NOMO-1 (cell line): ENCODE data around the gene MX1.

Source experiments
- DNase-seq, 2 experiments: peaks; one replicate each; lab custom pipeline; 2025; ENCODE audit not compliant: unreplicated experiment in 2 of 2; lab: John Stamatoyannopoulos, UW

Gene MX1, protein sequence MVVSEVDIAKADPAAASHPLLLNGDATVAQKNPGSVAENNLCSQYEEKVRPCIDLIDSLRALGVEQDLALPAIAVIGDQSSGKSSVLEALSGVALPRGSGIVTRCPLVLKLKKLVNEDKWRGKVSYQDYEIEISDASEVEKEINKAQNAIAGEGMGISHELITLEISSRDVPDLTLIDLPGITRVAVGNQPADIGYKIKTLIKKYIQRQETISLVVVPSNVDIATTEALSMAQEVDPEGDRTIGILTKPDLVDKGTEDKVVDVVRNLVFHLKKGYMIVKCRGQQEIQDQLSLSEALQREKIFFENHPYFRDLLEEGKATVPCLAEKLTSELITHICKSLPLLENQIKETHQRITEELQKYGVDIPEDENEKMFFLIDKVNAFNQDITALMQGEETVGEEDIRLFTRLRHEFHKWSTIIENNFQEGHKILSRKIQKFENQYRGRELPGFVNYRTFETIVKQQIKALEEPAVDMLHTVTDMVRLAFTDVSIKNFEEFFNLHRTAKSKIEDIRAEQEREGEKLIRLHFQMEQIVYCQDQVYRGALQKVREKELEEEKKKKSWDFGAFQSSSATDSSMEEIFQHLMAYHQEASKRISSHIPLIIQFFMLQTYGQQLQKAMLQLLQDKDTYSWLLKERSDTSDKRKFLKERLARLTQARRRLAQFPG

DNA sequence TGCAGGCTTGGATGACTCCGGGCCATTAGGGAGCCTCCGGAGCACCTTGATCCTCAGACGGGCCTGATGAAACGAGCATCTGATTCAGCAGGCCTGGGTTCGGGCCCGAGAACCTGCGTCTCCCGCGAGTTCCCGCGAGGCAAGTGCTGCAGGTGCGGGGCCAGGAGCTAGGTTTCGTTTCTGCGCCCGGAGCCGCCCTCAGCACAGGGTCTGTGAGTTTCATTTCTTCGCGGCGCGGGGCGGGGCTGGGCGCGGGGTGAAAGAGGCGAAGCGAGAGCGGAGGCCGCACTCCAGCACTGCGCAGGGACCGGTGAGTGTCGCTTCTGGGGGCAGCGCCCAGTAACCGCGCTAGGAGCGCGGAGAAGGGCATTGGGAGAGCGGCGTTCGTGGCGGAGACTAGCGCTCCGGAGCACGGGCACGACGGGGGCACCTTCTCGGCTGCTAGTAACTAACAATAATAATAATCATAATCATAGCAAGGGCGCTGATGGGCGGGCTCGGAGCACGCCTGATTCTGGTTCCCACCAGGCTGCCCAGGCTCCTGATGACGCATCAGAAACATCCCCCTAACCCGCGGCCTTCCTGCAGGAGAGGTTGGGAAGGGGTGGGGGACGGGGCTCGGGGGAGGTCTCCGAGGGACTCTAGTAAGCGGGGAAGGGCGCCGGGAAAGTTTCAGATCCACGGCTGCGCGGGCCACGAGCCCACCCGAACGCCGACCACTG lies at the start of gene MX1:
TSS of gene MX1 (plus strand) at position 286 of the 722 bp plus-strand sequence. CDS start 5,832 bp downstream, outside the sequence.
- peak; percentile 47 to 53 for DNase-seq

DNA sequence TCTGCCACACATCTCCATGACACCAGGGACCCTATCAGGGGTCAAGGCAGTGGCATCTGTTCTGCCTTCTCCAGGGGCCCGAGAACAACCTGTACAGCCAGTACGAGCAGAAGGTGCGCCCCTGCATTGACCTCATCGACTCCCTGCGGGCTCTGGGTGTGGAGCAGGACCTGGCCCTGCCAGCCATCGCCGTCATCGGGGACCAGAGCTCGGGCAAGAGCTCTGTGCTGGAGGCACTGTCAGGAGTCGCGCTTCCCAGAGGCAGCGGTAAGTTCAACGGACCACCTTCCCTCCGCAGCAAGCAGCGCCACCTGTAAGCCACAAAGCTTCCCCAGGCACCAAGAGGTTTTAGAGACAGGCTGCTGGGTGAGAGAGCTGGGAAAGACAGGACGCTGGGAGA lies 48.3 kb upstream of the MX1 start:
- no peak for DNase-seq

DNA sequence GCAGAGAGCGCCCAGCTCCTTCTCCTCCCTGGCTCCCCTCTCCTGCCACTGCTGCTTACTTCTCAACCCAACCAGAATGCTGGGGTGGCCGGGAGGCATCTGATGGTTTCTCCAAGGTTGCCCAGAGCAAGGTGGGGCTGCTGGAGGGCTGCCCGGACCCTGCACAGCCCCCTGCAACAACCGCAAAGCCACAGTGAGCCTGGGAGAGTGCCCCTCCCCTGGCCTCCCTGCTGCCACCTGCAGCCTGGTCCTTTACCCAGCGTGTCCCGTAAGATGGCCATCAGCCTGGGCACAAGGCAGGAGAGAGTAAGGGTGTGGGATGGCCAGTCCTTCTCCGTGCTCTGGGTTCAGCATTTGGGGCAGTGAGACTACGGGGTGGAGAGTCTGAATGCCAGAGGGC lies 47.2 kb upstream of the MX1 start:
- no peak for DNase-seq

DNA sequence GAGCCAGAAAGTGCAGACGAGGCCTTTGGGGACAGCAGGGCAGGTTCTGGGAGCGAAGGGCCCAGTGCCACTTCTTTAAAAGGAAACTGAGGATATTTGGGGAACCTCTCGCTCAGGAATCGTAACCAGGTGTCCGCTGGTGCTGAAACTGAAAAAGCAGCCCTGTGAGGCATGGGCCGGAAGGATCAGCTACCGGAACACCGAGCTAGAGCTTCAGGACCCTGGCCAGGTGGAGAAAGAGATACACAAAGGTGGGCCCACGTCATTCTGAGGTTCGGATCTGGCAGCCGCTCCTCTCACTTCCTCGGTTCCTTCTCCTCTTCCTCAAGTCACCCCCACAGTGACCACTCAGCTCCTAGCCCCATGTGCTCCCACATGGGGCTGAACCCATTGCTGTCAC lies 46.1 kb upstream of the MX1 start:
- DNase-seq = no peak

DNA sequence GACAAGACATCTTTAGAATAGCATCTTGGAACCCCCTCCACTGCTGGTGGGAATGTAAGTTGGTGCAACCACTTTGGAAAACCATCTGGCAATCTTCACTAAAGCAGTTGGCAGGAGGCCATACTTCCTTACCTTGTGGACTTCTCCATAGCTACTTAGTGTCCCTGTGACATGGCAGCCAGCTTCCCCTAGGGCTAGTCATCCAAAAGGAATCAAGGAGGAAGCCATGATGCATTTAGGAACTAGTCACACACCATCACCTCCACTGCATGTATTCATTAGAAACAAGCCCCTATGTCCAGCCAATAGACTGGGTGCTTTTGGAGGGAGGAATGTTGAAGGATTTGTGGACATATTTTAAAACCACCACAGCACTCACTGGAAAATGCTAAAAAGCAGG lies 44.3 kb upstream of the MX1 start:
- DNase-seq = no peak

DNA sequence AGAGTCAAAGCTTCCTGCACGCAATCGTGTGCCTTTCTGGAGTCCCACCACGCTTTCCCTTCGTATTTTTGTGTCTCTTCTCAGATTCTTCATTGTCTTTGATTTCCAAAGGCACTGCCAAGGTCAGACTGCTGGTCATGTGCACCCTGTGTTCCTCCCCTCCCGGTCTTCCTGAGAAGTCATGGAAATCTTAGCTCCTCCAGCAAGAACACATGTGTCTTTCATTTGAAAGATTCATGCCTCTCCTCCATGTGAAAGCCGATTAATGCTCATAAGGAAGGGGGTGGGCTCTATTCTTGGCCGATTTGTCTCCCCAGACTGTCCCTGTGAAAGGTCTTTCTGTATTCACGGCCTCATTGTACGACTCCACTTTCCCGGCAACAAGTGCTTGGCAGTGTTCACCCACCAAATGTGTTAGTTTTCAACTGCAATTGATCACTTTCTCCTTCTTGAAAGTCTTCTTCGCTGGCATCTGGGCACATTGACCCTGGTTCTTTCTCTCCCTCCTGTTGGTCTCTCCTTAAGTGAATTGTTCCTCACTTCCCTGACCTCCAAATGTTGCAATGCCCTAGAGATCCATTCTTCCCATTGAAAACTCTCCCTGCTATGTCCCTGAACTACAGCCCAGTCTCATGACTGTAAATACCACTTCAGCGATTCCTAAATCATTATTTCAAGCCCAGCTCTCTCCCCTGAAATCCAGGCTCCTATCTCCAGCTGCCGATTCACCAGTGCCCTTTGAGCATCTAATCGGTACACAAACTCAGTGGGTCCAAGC lies 38.8 kb upstream of the MX1 start:
- DNase-seq = no peak

DNA sequence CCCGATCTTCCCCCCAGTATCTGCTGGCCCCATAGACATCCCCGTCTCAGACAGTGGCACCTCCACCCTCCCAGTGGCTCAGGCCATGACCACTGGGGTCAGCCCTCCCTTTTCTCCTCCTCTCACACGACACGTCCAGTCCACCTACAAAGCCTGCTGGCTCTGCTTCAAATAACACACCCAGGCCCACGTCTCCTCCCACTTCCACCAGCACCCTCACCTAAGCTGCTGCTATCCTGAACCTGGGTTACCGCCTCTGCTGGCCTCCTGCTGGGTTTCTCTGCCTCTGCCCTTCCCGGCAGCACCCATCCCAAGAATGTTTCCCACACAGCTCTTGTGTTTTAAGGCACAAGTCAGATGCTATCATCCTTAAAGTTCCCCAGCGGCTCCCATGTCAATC lies 38.2 kb upstream of the MX1 start:
- DNase-seq = no peak

DNA sequence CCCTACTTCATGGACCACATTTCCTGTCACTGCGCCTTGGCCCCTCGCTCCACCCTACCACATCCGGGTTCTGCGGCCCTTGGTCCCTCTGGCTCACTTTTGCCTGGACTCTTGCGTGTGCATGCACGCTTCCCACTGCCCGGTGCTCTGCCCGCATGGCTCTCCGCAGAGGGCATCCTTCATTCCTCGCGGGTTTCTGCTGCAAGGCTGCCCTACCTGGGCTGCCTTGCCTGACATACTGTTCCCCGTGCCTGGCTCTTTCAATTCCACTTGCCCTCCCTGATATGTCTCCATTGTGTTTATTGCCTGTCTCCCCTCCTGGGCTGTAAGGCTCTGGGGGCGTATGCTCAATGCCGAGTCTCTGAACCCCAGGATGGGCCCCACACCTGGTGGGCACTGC lies 37.8 kb upstream of the MX1 start:
- DNase-seq = no peak

DNA sequence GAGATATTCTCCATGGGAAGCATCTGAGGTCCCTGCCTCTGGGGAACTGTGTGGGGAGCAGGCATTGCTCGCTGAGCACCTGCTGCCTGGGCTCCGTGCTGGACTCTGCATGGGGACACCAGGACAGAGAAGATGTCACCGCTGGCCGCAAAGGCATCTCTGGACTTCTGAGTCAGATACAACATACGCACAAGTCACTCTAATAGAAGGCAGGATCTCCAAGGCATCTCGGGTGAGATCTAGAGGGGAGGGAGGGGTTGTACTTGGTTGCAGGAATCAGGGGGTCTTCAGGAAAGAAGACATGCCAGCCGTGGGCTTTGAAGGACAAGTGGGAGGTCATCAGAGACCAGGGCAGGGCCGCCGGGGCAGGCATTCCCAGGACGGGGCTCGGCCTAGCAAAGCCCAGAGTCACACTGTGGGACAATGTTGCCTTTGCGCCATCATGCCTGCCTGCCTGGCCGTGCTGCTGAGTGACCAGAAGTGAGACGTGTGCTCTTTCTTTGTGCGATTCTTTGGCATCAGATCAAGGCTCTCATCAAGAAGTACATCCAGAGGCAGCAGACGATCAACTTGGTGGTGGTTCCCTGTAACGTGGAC lies 35.9 kb upstream of the MX1 start:
- DNase-seq = no peak

DNA sequence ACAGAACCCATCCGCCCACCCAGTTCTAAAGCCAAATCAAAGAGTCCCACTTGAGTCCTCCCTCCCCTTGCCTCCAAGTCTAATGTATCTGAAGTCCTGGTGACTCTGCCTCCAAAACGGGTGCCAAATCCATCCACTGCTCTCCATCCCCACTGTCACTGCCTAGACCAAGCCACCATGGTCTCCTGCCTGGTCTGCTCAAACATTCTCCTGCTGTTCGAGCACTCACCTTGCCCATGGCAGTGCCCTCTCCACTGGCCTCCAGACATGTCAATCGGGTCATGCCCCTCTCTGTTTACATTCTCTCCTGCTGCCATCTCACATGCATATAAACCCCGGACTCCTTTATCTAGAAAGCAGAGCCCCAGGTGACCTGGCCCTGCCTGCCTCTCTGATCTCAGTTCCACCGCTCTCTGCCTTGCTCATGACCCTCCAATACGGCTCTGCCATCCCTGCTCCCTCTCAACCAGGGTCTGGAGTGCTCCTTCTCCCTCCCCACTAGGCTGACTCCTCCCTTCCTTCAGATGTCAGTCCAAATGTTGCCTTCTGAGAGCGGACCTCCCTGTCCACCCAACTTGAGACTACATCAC lies 32.1 kb upstream of the MX1 start:
- no peak for DNase-seq

DNA sequence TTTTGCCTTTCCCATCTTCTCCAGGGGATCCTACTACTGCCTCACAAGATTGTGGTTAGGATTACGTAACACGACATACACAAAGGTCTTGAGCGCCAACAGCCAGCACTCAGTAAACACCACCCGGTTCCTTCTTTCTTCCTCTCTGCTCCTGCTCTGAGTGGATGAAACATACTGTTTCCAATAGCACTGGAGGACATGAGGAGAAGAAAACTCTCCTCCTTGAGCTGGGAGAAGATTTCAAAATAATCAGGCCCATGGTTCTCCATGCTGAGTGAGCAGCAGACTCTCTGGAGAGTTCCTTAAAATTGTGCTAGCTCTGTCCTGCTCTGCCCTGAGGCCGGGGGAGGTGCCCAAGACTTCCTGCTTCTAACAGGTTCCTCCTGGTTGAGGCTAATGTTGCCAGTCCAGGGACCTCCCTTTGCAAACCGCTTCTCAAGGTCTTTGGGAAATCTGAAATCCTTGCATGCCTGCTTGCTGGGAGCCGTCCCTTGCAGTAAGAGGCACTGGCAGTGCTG lies 29.4 kb upstream of the MX1 start:
- peak; percentile 66 to 75 for DNase-seq

DNA sequence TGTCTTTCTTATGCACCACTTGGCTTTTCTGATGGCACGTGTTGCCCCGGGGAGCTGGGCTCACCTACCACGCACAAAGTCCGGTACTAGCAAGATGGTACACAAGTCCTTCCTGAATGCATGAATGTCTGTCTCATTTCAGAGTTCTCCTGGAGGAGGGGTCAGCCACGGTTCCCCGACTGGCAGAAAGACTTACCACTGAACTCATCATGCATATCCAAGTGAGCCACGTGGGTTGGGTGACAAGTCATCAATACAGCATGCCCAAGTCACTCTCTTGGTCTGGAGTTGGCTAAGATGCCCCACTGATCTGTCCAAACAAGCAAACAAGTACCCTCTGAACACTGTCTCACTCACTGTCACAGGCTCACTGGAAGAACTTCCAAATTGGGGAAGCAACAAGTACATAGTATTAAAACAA lies 28.6 kb upstream of the MX1 start:
- DNase-seq = peak in 1 of 2 experiments; percentile 17

DNA sequence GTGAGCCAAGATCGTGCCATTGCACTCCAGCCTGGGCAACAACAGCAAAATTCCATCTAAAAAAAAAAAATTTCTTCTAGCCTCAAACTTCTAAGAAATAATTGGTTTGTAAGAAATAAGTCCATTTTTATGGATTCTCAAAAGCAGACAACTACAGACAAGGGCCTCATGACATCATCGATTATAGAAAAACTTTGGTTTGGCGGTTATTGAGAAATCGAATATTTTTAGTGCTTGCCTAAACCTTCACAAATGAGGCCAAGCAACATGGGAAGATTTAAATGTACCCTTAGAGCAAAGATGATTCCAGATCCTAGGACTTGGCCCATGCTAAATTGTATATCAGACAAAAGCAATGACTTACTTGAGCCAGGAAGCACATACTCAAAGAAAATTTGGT lies 27.8 kb upstream of the MX1 start:
- peak in 1 of 2 experiments; percentile 2 for DNase-seq

DNA sequence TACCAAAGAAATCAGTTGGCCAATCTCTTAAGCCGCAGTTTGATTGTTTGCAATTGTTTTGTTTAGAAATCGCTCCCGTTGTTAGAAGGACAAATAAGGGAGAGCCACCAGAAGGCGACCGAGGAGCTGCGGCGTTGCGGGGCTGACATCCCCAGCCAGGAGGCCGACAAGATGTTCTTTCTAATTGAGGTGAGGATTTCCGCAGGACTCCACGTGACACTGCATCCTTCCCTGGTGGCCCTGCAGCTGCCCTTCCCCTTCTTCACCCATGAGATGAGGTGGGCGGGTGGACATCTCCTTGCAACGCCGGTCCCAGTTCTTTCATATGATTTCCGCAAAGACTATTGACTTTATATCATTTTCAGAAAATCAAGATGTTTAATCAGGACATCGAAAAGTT lies 27.2 kb upstream of the MX1 start:
- no peak for DNase-seq

DNA sequence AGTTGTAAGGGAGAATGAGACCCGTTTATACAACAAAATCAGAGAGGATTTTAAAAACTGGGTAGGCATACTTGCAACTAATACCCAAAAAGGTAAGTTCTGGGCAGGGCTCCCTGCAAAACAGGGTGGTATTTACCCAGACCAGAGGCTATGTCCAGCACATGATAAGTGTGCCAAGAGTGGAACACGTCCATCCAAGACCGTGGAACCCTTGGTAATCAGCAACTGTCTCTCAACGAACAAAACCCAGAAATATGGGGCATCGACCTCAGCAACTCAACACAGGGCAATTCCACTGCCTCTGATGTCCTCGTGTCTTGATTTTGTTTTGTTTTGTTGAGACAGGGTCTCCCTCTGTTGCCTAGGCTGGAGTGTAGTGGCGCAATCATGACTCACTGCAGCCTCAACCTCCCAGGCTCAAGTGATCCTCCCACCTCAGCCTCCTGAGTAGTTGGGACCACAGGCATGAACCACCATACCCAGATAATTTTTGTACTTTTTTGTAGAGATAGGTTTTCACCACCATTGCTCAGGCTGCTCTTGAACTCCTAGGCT lies 26.7 kb upstream of the MX1 start:
- DNase-seq = no peak

DNA sequence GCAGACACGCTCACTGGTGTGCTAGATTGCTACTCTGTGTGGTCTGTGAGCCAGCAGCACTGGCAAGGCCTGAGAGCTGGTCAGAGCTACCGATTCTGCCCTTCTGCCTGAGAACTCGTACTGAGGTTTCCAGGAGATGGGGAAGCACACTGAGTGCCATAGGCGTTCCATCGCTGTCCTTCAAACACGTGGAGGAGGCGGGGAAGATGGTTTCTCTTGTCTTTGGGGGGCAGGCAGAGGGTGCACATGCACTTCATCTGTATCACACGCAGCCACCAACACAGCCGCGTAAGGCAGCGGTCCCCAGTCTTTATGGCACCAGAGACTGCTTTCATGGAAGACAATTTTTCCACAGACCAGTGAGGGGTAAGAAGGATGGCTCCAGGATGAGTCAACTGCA lies 23.8 kb upstream of the MX1 start:
- DNase-seq = no peak

DNA sequence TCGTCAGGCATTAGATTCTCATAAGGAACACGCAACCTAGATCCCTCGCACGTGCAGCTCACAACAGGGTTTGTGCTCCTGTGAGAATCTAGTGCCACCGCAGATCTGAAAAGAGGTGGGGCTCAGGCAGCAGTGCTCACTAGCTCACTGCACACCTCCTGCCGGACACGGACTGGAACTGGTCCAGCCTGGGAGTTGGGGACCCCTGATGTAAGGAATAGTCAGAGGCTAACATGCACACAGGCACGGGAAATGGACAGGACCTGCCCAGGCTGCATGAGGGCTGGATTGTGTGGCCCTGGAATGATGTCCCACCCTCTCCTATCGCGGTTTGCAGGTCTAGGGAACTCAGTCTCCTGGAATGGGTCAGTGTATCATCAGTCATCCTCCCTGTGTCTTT lies 23.2 kb upstream of the MX1 start:
- no peak for DNase-seq

DNA sequence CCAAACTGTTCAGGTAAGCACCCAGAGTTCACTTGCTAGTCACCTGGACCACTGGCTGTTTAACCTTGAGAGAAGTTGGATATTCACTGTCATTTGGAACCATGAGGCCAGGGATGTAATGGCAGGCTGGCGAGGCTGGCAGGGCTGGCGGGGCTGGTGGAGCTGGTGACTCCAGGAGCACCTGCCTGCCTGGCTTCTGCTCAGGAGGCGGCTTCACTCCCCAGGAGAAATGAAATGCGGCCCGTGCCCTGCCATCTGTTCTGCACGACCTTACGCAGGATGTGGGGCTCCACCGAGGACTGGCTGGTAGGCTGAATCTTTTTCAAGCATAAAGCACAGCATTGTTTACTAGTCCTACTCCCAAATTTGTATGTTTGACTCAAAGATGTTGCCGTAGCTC lies 22.7 kb upstream of the MX1 start:
- no peak for DNase-seq

DNA sequence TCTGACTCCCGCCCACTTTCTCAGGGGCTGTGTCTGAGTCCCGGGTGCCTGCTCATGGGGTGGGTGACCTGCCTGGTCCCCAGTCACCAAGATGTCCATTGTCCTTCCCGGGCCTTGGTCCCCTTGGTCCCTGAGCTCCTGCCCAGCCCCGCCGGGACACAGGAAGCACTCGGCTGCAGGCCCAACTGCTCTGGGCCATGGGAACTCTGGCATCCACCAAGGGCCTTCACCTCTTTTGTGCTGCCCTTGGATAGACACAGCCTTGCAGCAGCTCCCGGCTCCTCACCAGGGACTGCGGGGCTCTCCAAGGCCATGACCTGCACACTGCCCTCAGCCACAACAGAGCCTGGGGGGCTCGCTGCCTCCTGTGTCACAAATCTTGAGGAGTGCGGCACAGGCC lies 22.1 kb upstream of the MX1 start:
- no peak for DNase-seq

DNA sequence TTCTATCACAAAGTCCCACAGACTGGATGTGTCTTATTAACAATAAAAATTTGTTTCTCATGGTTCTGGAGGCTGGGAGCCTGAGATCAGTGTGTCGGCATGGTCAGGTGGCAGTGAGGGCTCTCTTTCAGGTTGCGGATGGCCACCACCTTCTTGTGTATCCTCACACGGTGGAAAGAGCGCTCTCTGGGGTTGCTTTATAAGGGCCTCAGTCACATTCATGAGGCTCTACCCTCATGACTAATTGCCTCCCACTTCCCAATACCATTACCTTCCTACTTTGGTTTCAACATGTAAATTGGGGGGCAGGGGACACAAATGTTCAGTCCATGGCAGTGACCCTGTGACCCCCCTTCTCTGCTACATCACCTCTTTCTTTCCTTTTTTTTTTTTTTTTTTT lies 20.7 kb upstream of the MX1 start:
- no peak for DNase-seq
